ENCODE measurements around the gene ACP2.

Gene ACP2

GRCh38 chr11:47268448-47269001 lies 19.9 kb upstream of the ACP2 start:
- DNase-seq (ENCODE audit: low spot score), result no peak

- no peak for DNase-seq (ENCODE audit: low spot score)
These were observed 19.3 kb upstream of the ACP2 start for GRCh38 chr11:47267876-47268275.

DNA sequence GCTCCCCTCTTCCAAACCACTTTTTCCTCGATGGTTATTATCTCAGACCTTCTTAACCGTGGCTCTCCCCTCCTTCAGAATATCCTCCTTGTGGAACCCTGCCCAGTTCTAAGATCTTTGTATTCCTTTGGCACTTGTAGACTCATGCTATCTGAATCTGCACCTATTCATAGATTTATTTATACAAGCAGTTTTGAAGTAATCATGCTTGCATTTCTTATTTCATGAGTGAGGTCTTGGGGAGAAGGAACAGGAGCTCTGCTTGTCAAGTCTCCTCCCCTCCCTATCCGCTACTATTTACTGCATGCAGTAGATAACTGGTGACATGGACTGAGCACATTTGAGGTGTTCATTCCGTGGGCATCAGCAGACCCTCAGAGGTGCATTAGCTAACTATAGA lies 15.9 kb upstream of the ACP2 start:
- no peak for DNase-seq (ENCODE audit: low spot score)

DNA sequence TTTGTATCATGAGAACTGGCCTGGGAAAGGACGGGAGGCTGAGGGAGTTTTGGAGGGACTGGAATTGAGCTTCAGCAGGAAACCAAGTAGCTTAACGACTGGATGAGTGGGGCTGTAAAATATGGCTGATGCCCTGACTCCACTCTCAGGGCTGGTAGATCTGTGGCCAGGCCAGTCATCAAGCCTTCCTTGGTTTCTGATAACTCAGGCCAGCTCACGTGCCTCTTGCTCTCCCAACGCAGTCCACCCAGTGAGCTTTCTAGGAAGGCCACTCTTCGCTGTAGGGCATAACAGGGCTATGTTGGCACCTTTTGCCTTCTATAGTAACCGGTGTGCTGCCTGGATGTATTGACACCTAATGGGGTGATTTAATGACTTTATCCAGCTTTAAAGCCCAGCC lies 15.5 kb upstream of the ACP2 start:
- DNase-seq (ENCODE audit: low spot score), result no peak

- no peak for DNase-seq (ENCODE audit: low spot score)
These were observed 12.7 kb upstream of the ACP2 start for GRCh38 chr11:47261291-47261800.

DNA sequence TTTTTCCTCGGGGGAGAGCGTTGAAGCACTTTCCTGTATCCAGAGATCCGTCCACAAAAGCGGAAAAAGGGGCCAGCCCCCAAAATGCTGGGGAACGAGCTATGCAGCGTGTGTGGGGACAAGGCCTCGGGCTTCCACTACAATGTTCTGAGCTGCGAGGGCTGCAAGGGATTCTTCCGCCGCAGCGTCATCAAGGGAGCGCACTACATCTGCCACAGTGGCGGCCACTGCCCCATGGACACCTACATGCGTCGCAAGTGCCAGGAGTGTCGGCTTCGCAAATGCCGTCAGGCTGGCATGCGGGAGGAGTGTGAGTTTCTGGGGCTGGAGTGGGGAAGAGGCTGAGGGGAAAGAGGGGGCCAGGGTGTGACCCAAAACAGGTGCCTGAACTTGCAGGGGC lies 11.8 kb upstream of the ACP2 start:
- no peak for DNase-seq (ENCODE audit: low spot score)

GRCh38 chr11:47259232-47259977 lies 10.8 kb upstream of the ACP2 start:
- DNase-seq (ENCODE audit: low spot score), result no peak

GRCh38 chr11:47258317-47258902 lies 9.8 kb upstream of the ACP2 start:
- no peak for DNase-seq (ENCODE audit: low spot score)

- DNase-seq (ENCODE audit: low spot score), result no peak
These were observed 9.1 kb upstream of the ACP2 start, which contains the start of gene NR1H3 for GRCh38 chr11:47257517-47258316. TSS of gene NR1H3 (plus strand) at chr11:47257996. CDS start at chr11:47259217, 1,221 bp downstream.

- DNase-seq (ENCODE audit: low spot score), result no peak
These were observed 8.5 kb upstream of the ACP2 start for GRCh38 chr11:47257177-47257516.

- no peak for DNase-seq (ENCODE audit: low spot score)
These were observed 7.8 kb upstream of the ACP2 start for GRCh38 chr11:47256374-47256773.

- no peak for DNase-seq (ENCODE audit: low spot score)
These were observed 5.8 kb upstream of the ACP2 start for GRCh38 chr11:47254386-47254785.

GRCh38 chr11:47253660-47254059 lies 5.0 kb upstream of the ACP2 start:
- no peak for DNase-seq (ENCODE audit: low spot score)

GRCh38 chr11:47251751-47252150 lies 3.1 kb upstream of the ACP2 start:
- no peak for DNase-seq (ENCODE audit: low spot score)

GRCh38 chr11:47249378-47249715 lies 733 bp upstream of the ACP2 start:
- DNase-seq (ENCODE audit: low spot score), result no peak

GRCh38 chr11:47248304-47248663 lies 330 bp downstream of the ACP2 start:
- no peak for DNase-seq (ENCODE audit: low spot score)

DNA sequence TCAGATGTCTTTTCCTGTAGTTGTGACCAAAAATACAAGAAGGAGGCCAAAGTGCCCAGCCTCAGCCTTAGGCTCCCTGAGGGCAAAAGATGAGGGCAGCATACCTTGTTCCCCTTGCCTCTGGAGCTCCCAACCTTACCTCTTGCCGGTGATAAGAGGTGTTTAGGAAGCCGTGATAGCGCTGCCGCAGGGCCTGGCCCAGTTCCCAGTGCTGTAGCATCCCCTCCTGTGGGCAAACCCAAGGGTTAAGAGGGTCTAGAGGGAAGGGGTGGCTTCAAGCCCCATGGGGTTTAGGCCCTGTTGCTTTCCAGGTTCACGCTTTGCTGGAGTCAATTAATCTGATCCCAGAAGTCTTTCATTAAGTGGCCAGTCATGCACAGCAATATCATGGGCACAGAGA lies 1.1 kb downstream of the ACP2 start:
- DNase-seq (ENCODE audit: low spot score), result no peak

- DNase-seq (ENCODE audit: low spot score), result no peak
These were observed 2.8 kb downstream of the ACP2 start for GRCh38 chr11:47245611-47246357.

DNA sequence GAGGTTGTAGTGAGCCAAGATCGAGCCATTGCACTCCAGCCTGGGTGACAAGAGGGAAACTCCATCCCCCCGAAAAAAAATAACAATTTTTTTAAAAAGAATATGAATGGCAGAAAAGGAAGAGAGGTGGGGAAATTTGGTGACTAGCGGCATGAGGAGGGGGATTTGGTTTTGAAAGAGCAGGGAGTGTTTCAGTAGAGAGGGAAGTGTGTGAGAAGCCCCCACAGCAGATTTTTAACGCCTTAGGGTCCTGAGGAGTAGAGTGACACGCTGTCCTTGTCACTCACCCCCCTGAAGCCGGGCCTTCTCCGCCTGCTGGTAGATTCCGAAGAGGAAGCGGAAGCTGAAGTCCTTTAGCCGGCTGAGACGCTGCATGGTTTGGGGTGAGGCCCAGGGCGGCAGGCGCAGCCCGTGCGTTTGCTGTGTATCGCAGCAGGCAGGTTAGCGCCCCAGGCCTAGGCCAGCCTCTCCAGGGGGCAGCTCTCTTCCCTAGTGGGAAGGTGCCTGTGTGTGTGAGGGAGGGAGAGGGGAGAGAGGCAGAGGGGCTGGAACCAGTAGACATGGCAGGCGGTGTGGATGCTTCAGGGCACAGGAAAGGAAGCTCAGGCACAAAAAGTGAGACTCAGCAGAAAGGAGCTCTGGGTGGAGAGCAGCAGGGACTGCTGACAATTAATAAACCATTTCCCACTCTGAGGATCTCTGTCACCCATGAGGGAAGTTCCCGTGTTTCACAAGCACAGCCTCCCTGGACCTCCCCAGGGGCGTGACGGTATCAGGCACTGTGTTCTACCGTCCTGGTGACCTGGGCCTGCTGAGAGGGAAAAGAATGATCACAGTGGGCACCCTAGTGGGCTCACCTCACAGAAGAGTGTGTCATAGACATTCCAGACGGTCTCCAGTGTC lies 3.9 kb downstream of the ACP2 start:
- no peak for DNase-seq (ENCODE audit: low spot score)

- DNase-seq (ENCODE audit: low spot score), result no peak
These were observed 5.2 kb downstream of the ACP2 start for GRCh38 chr11:47243454-47243853.

DNA sequence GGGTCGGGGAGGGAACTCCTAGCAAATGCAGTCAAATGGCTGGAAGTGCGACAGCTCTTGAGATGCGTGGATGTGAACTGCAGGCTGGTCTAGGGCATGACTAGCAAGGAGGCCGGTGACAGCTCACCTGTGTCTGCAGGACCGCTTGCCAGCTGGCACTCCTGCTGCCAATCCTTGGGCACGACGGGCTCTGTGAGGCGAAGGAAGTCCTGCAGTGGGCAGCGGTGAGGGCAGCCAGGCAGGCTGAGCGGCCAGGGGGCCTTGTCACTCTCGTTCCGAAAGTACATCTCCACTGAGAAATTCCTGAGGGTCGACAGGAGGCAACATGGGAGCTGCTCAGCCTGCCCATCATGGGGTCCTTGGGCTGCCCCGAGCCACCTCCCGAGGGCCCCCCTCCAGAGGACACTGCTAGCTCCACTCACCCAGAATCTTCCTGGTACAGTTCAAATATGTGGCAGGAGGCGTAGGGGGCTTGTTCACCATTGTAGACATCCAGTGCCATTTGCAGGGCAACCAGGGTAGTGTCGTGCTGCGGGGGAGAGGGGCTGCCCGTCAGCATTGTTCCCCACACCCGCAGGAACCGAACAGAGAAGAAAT lies 5.9 kb downstream of the ACP2 start:
- DNase-seq (ENCODE audit: low spot score), result no peak

Data from putamen (tissue), 1 donor.